WERI-Rb-1 (cell line): ENCODE data around the gene RNF17.
A peak's percentile ranks its signal among the peaks of the same experiment; 100 is the strongest.

Experiments
- DNase-seq: peaks from one replicate; pipeline ENCODE4 v3.0.0-alpha.2; 2020
- H3K27ac ChIP-seq: fragments of 250-450 bp; sonication (Bioruptor Pico); 2 replicates; pipeline ENCODE4 v1.5.1; 2020; ENCODE audit warnings: mild to moderate bottlenecking, moderate library complexity
- H3K27me3 ChIP-seq: fragments of 250-450 bp; sonication (Bioruptor Pico); 2 replicates; pipeline ENCODE4 v1.5.1; 2021; ENCODE audit warnings: mild to moderate bottlenecking, low read depth, moderate library complexity; ENCODE audit not compliant: insufficient read depth, severe bottlenecking
- H3K36me3 ChIP-seq: fragments of 250-450 bp; sonication (Bioruptor Pico); 2 replicates; pipeline ENCODE4 v1.5.1; 2020; ENCODE audit warnings: mild to moderate bottlenecking, moderate library complexity
- H3K4me3 ChIP-seq: 2 replicates; pipeline ENCODE4 v1.5.1; 2011; ENCODE audit warnings: low read depth, mild to moderate bottlenecking, control low read depth, low read length
- H3K9me3 ChIP-seq: fragments of 250-450 bp; sonication (Bioruptor Pico); 2 replicates; pipeline ENCODE4 v1.5.1; 2021; ENCODE audit warnings: mild to moderate bottlenecking, moderate library complexity; ENCODE audit not compliant: severe bottlenecking
- TF ChIP-seq, protein P1 (sequence below): IDR thresholded peaks from 2 replicates; pipeline ENCODE4 v1.5.1; 2011; ENCODE audit warnings: low read depth, mild to moderate bottlenecking, control low read depth, inconsistent platforms, low read length

RNF17 gene

DNA sequence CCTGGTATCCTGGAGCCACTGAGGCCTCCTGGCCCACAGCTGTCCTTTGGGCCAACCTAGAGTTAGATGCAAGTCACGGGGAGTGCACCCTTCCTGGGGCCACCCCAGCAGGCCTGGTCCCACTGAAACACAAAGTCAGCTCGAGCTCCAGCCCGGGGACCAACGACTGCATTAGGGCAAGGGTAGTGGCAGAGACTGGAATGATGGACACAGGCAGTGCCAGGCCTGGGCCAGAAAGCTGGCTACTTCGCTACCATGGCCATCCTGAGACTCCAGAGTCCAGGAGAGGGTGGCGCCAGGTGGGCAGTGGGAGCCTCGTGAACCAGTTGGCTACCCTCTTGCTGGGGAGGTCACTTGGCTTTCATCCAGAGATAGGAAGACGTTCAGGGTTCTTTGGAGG, 22.2 kb upstream of the RNF17 start:
- Histone ChIP-seq H3K9me3 (peaks cover 5% of the 10 kb centered on the region), H3K36me3 (no peaks in the 10 kb centered on the region), H3K27me3 (no peaks in the 10 kb centered on the region), H3K27ac (no peak overlapping the region; the same call in 1 of the 2 replicates), H3K4me3 (no peak overlapping the region)
- no peak for DNase-seq
- TF ChIP-seq, protein P1, sequence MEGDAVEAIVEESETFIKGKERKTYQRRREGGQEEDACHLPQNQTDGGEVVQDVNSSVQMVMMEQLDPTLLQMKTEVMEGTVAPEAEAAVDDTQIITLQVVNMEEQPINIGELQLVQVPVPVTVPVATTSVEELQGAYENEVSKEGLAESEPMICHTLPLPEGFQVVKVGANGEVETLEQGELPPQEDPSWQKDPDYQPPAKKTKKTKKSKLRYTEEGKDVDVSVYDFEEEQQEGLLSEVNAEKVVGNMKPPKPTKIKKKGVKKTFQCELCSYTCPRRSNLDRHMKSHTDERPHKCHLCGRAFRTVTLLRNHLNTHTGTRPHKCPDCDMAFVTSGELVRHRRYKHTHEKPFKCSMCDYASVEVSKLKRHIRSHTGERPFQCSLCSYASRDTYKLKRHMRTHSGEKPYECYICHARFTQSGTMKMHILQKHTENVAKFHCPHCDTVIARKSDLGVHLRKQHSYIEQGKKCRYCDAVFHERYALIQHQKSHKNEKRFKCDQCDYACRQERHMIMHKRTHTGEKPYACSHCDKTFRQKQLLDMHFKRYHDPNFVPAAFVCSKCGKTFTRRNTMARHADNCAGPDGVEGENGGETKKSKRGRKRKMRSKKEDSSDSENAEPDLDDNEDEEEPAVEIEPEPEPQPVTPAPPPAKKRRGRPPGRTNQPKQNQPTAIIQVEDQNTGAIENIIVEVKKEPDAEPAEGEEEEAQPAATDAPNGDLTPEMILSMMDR, result no peak

DNA sequence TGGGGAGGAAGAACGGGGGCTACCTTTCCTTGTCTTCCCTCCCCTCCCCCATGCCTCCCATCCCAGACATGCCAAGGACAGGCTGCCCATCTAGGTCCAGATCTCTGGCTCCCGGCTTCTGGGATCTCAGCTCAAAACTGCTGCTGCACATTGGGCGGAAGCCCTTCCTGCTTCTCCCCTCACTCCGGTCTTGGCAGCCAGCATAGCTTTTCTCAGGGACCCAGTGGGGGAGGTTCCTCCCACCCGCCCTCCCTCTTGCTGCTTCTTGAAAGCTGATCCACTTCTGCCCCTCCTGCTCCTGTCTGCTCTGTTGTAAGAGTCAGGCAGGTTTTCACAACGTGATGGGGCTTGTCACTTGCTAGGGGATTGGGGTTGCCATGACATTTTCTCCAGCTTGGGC, 21.7 kb upstream of the RNF17 start:
- peak; percentile 44 for DNase-seq
- no peak overlapping the region for H3K4me3 ChIP-seq
- H3K27me3 ChIP-seq, result no peaks in the 10 kb centered on the region
- no peak overlapping the region for H3K27ac ChIP-seq
- H3K36me3 ChIP-seq, result no peaks in the 10 kb centered on the region
- H3K9me3 ChIP-seq, result peaks cover 5% of the 10 kb centered on the region
- TF ChIP-seq, protein P1, result no peak

DNA sequence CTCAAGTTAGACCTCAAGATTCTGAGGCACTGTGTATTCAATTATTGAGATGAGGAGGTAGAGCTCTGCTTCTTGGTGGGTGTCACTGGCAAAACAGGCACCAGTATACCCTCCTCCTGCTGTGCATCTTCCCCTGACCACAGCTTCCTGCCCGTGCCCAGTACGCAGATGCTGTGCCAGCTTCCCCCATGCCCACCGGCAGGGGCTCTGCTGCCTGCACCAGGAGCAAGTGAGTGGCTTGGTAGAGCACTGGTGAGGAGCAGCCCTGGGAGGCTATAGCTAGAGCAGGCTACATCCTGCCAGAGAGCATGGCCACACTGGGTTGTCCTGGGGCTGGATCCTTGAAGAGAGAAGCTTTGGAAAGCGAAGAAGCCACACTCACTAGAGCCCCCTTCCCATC, 21.0 kb upstream of the RNF17 start:
- Histone ChIP-seq H3K9me3 (peaks cover 5% of the 10 kb centered on the region), H3K36me3 (no peaks in the 10 kb centered on the region), H3K4me3 (no peak overlapping the region), H3K27me3 (no peaks in the 10 kb centered on the region), H3K27ac (no peak overlapping the region)
- TF ChIP-seq, protein P1, result no peak
- no peak for DNase-seq

DNA sequence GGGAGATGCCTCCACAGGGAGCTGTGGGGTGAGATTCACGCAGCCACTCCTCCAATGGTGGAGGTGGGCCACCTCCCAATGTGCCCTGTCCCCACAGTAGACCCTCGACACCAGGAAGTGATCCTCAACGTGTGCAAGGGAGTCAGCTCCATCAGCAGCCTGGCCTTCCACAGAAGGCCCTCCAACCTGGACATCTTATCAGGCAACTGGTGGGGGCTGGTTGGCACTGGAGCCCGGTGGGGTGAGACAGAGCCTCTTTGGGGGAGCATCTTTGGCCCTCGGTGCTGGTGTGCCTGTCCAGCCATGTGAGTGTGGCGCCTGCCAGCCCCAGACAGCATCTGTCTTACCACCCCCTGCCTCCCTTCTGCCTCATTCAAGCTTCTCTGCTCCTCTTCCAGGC, 19.7 kb upstream of the RNF17 start:
- Histone ChIP-seq H3K9me3 (peaks cover 5% of the 10 kb centered on the region), H3K36me3 (no peaks in the 10 kb centered on the region), H3K4me3 (no peak overlapping the region), H3K27me3 (no peaks in the 10 kb centered on the region), H3K27ac (no peak overlapping the region)
- TF ChIP-seq, protein P1, result no peak
- no peak for DNase-seq

DNA sequence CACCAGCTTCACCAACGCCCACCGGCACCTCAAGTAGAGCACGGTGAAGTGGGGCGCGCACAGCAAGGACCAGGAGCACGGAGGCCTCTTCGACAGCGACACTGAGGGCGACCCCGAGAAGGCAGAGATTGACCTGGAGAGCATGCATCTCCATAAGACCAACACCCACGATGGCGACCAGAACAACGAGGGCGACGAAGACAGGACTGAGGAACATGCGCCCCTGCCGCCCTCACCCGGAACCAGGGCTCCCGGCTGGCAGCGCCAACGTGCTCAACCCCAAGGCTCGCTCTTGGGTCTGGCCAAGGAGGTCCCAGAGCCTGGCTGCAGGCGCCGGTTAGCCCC, 18.5 kb upstream of the RNF17 start:
- peaks cover 5% of the 10 kb centered on the region for H3K9me3 ChIP-seq
- no peak overlapping the region for H3K4me3 ChIP-seq
- H3K27ac ChIP-seq, result no peak overlapping the region
- H3K36me3 ChIP-seq, result no peaks in the 10 kb centered on the region
- no peak for DNase-seq
- H3K27me3 ChIP-seq, result no peaks in the 10 kb centered on the region
- TF ChIP-seq, protein P1, result no peak

DNA sequence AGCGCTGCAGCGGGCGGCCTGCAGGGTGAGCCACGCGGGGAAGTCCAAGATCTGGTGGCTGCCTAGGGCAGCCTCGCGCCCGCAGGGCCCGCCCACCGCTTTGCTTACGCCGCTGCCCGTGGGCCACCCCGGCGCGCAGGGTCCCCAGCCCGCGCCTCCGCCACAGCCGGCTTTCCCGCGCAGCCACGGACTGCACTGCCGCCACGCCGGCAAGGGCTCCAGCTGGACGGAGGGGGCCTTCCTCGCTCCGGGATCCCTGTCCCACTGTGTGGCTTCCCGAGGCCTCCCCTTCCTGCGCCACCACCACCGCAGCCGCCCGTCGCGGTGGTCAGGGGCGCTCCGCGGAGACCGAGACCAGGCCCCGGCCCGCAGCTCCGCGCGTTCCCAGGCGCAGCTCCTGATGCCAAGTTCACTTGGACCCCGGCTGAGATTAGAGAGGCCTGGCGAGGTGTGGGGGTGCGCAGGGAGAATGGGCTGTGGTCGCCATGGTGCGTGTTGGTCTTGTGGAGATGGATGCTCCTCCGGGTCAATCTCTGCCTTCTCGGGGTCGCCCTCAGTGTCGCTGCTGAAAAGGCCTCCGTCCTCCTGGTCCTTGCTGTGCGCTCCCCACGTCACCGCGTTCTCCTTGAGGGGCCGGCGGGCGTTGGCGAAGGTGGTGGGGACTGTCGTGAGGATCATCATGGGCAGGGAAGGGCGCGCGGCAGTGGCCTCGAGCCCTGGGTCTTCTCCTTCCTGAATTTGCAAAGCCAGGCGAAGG, 17.9 kb upstream of the RNF17 start:
- no peak for DNase-seq
- Histone ChIP-seq H3K27ac (no peak overlapping the region), H3K9me3 (peaks cover 5% of the 10 kb centered on the region), H3K4me3 (no peak overlapping the region), H3K36me3 (no peaks in the 10 kb centered on the region), H3K27me3 (no peaks in the 10 kb centered on the region)
- TF ChIP-seq, protein P1, result no peak
